ENCODE results near the gene RALB.

- TF ChIP-seq GATA2 (IDR thresholded peaks at IDR 0.05; ENCODE audit: low read depth, low read length) (no peak), GATA3 (IDR thresholded peaks at IDR 0.05; ENCODE audit: low read depth, low read length) (no peak)
Measured at GRCh38 chr2:120330946-120331822, 78.5 kb downstream of the RALB start.

Measured in SH-SY5Y (cell line).